ENCODE data around the gene AMOTL1.

Gene AMOTL1

DNA sequence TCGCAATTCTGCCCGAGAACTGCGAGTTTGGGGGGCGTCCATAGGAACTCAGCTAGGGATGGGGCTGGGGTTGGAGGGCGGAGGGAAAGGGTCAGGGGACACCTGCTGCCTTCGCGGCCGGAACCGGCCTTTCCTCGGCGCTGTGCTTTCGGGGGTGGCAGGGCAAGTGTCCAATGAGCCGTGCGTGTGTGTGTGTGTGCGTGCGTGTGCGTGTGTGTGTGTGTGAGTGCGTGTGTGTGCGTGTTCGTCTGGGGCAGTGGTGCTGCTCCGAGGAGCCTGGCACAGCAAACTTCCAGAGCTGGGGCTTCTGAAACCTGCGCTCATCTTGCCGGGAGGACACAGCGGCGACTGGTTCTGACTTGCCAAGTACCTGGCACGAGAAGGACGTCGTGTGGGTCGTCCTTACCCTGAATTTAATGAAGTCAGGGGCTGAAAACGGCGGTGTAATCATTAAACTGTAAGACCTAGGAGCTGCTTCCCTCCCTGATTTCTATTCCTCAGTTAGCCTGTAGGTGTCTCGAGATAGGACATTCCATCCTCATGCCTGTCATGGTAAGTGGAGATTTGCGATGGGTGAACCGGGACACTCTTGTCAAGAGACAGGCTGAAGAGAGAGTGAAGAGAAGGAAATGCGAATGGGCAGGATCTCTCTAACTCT is 27.0 kb upstream of the AMOTL1 start:
- peak; percentile 75 for TF ChIP-seq CTCF (IDR thresholded peaks at IDR 0.05; ENCODE audit: low read depth, low read length)
- peak; percentile 58 to 69 for DNase-seq (ENCODE audit: low read depth in 2 of 2)
- peak overlapping the region; percentile 50 to 51 for H3K4me3 ChIP-seq (replicated peaks in 1 of 2; ENCODE audit: low read depth in 2 of 2, low read length in 2 of 2)

DNA sequence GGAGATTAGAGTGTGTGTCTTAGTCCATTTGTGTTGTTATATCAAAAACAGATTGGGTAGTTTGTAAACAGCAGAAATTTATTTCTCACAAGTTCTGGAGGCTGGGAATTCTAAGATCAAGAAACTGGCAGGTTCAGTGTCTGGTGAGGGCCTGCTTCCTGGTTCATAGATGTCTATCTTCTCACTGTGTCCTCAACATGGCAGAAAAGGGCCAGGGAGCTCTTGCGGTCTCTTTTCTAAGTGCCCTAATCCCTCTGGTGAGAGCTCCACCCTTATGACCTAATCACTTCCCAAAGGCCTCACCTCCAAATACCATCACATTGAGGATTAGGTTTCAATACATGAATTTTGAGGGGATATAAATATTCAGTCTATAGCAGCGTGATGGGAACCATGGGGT is 25.5 kb upstream of the AMOTL1 start:
- no peak for TF ChIP-seq CTCF (IDR thresholded peaks at IDR 0.05; ENCODE audit: low read depth, low read length)
- DNase-seq (ENCODE audit: low read depth in 2 of 2), result no peak
- no peak overlapping the region for H3K4me3 ChIP-seq (replicated peaks in 1 of 2; ENCODE audit: low read depth in 2 of 2, low read length in 2 of 2)

- TF ChIP-seq CTCF (IDR thresholded peaks at IDR 0.05; ENCODE audit: low read depth, low read length), result no peak
- H3K4me3 ChIP-seq (replicated peaks in 1 of 2; ENCODE audit: low read depth in 2 of 2, low read length in 2 of 2), result no peak overlapping the region
- no peak for DNase-seq (ENCODE audit: low read depth in 2 of 2)
Observed at GRCh38 chr11:94746721-94747120, 21.4 kb upstream of the AMOTL1 start.

GRCh38 chr11:94747146-94747545 is 21.0 kb upstream of the AMOTL1 start:
- no peak for TF ChIP-seq CTCF (IDR thresholded peaks at IDR 0.05; ENCODE audit: low read depth, low read length)
- DNase-seq (ENCODE audit: low read depth in 2 of 2), result peak in 1 of 2 donors; percentile 40
- no peak overlapping the region for H3K4me3 ChIP-seq (replicated peaks in 1 of 2; ENCODE audit: low read depth in 2 of 2, low read length in 2 of 2)

DNA sequence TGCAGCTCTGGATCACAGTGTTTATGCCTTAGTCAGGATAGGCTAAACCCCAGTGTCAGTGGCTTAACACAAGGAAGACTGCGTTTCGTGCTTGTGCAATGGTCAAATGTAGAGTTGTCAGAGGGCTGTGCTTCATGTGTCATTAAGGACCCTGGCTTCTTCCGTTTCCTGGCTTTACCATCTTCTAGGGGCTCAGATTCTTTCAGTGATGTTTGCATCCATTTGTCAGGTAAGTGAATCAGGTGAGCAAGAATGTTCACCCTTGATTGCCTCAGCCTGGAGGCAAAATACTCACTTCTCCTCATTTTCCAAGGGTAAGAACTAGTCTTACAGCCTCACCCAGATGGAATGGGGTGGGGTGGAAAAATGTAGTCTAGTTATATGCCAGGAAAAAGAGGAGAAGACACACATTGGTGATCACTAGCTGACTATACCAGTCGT is 20.5 kb upstream of the AMOTL1 start:
- no peak overlapping the region for H3K4me3 ChIP-seq (replicated peaks in 1 of 2; ENCODE audit: low read depth in 2 of 2, low read length in 2 of 2)
- no peak for DNase-seq (ENCODE audit: low read depth in 2 of 2)
- no peak for TF ChIP-seq CTCF (IDR thresholded peaks at IDR 0.05; ENCODE audit: low read depth, low read length)

DNA sequence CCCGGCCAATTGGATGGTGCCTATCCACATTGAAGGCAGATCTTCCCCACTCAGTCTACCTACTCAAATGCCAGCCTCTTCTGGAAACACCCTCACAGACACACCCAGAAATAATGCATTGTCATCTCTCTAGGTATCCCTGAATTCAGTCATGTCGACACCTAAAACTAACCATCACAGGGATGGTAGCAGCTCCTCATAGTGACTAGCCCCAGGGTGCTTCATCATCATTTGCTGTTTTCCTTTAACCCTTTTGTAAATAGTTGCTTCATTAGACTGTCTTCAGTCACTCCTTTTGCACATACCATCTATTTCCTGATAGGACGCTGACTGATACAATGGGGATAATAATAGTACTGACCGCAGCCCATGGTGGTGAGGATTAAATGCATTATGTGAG is 18.8 kb upstream of the AMOTL1 start:
- no peak overlapping the region for H3K4me3 ChIP-seq (replicated peaks in 1 of 2; ENCODE audit: low read depth in 2 of 2, low read length in 2 of 2)
- no peak for DNase-seq (ENCODE audit: low read depth in 2 of 2)
- no peak for TF ChIP-seq CTCF (IDR thresholded peaks at IDR 0.05; ENCODE audit: low read depth, low read length)

Data from cardiac fibroblast (primary cell).